Smooth muscle cell of the brain vasculature (primary cell): Measurements from ENCODE around the gene NAA10.

Experiments
- DNase-seq: peaks from one replicate; pipeline ENCODE4 v3.0.0-alpha.2; 2012; ENCODE audit warnings: low read depth, low spot score

The NAA10 gene

GRCh38 chrX:153884590-153884989, 50.2 kb downstream of the NAA10 start:
- DNase-seq: no peak

- no peak for DNase-seq
These were observed 50.7 kb downstream of the NAA10 start for GRCh38 chrX:153884136-153884535.

GRCh38 chrX:153883163-153883843, 51.5 kb downstream of the NAA10 start:
- DNase-seq: no peak

GRCh38 chrX:153882557-153882956, 52.3 kb downstream of the NAA10 start:
- no peak for DNase-seq

- no peak for DNase-seq
These were observed 52.7 kb downstream of the NAA10 start for GRCh38 chrX:153882086-153882498.

GRCh38 chrX:153881281-153881680, 53.6 kb downstream of the NAA10 start:
- no peak for DNase-seq

GRCh38 chrX:153880440-153880815, 54.4 kb downstream of the NAA10 start:
- DNase-seq: no peak

- DNase-seq: no peak
These were observed 54.9 kb downstream of the NAA10 start for GRCh38 chrX:153879741-153880439.
